ENCODE data around the gene FANCE. TPM values are rescaled to one million over a fixed set of nuclear protein-coding genes. Genes with fewer than 3 reads are reported as not detected.

Gene FANCE, protein sequence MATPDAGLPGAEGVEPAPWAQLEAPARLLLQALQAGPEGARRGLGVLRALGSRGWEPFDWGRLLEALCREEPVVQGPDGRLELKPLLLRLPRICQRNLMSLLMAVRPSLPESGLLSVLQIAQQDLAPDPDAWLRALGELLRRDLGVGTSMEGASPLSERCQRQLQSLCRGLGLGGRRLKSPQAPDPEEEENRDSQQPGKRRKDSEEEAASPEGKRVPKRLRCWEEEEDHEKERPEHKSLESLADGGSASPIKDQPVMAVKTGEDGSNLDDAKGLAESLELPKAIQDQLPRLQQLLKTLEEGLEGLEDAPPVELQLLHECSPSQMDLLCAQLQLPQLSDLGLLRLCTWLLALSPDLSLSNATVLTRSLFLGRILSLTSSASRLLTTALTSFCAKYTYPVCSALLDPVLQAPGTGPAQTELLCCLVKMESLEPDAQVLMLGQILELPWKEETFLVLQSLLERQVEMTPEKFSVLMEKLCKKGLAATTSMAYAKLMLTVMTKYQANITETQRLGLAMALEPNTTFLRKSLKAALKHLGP
- 10.3 TPM for total RNA-seq

DNA sequence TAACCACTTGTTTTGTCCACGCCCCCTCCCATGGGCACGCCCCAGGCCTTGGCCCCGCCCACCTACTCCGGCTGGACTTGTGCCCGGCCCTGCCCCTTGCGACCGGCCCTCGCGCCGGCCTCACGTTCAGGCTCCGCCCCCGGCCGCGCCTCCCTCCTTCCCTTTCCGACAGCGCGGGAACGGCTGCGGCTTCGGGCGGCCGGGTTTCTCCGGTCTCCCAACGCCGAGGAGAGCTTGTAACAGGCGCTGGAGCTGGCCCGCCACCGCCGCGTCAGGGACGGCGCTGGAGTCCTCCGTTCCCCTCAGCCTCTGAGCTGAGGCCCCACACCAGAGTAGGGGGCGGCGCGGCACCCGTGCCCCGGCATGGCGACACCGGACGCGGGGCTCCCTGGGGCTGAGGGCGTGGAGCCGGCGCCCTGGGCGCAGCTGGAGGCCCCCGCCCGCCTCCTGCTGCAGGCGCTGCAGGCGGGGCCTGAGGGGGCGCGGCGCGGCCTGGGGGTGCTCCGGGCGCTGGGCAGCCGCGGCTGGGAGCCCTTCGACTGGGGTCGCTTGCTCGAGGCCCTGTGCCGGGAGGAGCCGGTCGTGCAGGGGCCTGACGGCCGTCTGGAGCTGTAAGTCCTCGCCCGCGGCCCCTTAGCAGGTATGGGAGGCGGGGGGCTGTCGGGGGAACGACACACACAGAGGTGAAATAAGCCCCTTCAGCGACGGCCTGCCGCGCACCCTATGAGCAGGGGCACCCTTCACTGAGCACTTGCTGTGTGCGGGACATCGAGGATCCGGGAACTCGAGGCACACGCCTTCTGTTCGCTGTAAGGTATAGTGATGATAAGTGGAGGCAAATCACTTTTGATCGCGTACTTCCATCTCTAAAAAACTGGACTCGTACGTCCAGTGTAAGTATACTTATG lies at the start of gene FANCE:
Gene FANCE, plus strand, starts transcription at position 156 of the 908 bp plus-strand sequence. Its CDS starts 208 bp downstream, at position 364.

DNA sequence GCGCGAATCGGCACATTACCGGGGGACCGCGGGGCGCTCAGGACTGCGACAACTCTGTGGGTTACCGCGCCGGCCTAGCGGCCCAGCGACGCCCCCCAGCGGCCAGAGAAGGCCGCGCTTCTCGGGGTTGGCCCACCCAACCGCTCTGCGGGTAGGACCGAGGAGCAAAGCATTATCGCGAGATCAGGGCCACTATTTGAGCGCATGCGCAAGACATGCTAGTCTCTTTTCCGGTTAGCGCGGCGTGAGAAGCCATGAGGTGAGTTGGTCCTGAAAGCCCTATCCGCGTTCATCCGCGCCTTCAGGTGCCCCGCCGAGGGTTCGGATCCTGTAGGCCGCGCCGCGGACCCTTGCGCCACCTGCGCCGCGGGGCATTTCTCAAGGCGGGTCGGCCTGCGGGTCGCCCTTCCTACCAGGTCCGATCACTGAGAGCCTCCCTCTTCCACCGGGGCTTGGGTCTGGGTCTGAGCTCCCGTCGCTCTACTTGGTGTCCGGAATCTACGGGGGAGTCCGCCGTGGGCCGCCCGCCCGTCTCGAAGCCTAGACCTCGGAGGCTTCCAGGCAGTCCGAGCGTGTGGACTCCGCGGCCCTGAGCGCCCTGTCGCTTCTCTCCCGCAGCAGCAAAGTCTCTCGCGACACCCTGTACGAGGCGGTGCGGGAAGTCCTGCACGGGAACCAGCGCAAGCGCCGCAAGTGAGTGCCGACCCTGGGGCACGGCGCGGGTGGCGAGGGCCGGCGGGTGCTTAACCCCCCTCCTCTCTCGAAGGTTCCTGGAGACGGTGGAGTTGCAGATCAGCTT lies 16.2 kb downstream of the FANCE start, which contains the start of gene RPL10A:
Gene RPL10A, plus strand, starts transcription at position 221 of the 799 bp plus-strand sequence. Its CDS starts 34 bp downstream, at position 255.

GRCh38 chr6:35496841-35497570 lies 44.9 kb downstream of the FANCE start, which contains the start of gene TEAD3:
Gene TEAD3, minus strand, starts transcription at chr6:35497079.

GRCh38 chr6:35512740-35513139 lies 60.6 kb downstream of the FANCE start, which contains the start of gene TULP1:
Gene TULP1, minus strand, starts transcription at chr6:35512896. Its CDS starts 38 bp downstream, at chr6:35512858.

Small RNA genes lying within 50 kb of the gene (small RNA-seq; reads per million reads assigned to genes)
- not detected for gene MIR7111 (ENCODE audit: low replicate concordance)

Other genes starting within 250 kb of the FANCE start
- 2.8 TPM for gene SCUBE3, start 238.4 kb upstream of the FANCE start, total RNA-seq
- gene ZNF76, start 192.6 kb upstream of the FANCE start, total RNA-seq = 20.7 TPM
- gene DEF6, start 154.5 kb upstream of the FANCE start, total RNA-seq = 1.6 TPM
- 3.8 TPM for gene PPARD, start 109.8 kb upstream of the FANCE start, total RNA-seq
- gene RPL10A, start 16.1 kb downstream of the FANCE start, total RNA-seq = 1,098 TPM
- gene TEAD3, start 44.7 kb downstream of the FANCE start, total RNA-seq = 0.63 TPM
- not detected for gene TULP1, start 60.6 kb downstream of the FANCE start, total RNA-seq
- 2.8 TPM for gene FKBP5, start 236.6 kb downstream of the FANCE start, total RNA-seq

Measured in parietal lobe (tissue), 2 donors.